BJ (cell line): ENCODE measurements around the gene PNPLA7. TPM values are rescaled to one million over a fixed set of nuclear protein-coding genes. Genes with fewer than 3 reads are reported as not detected.

Experiments used
- CTCF ChIA-PET: fragments of 350-600 bp; formaldehyde crosslinking; extraction: SDS; loops from one replicate; lab custom pipeline; 2021; ENCODE audit warnings: antibody characterized with exemption, inconsistent platforms; lab: Yijun Ruan, JAX
- POLR2A ChIA-PET: fragments of 300-600 bp; sonication (Branson Sonifier 250); formaldehyde crosslinking; extraction: SDS; loops from one replicate; lab custom pipeline; 2021; ENCODE audit warnings: antibody characterized with exemption; lab: Charles Lee
- DNase-seq: peaks from one replicate; pipeline ENCODE4 v3.0.0-alpha.2; 2011; ENCODE audit warnings: low read depth
- H3K27me3 ChIP-seq: 2 replicates; pipeline ENCODE4 v1.6.0; 2011; ENCODE audit warnings: low read length; ENCODE audit not compliant: control insufficient read depth, insufficient read depth
- H3K36me3 ChIP-seq: 2 replicates; pipeline ENCODE4 v1.5.1; 2011; ENCODE audit warnings: low read length; ENCODE audit not compliant: control insufficient read depth, insufficient read depth
- H3K4me3 ChIP-seq: 2 replicates; pipeline ENCODE4 v1.5.1; 2011; ENCODE audit warnings: low read depth, mild to moderate bottlenecking, control low read depth, low read length
- polyA plus RNA-seq: library from polyadenylated mRNA; depleted of rRNA; stranded (reverse); fragments of >200 nt; gene quantifications from 2 replicates; pipeline ENCODE4 v1.2.3, GENCODE V29; 2011
- TF ChIP-seq, protein P1 (sequence below): IDR thresholded peaks from 2 replicates; pipeline ENCODE4 v1.5.1; 2011; ENCODE audit warnings: low read depth, mild to moderate bottlenecking, control low read depth, inconsistent platforms, low read length, moderate library complexity; ENCODE audit not compliant: insufficient read depth

PNPLA7 gene
- polyA plus RNA-seq, 1 experiment = 0.63 TPM

GRCh38 chr9:137427454-137428310, 122.5 kb downstream of the PNPLA7 start:
- CTCF ChIA-PET = interaction anchor here (1.1 kb wide), 1 partner anchor 16 kb away, joined by 4 read pairs; no protein-coding TSS in a partner anchor
- no peak for DNase-seq
- Histone ChIP-seq H3K27me3 (no peaks in the 10 kb centered on the region), H3K4me3 (no peak overlapping the region), H3K36me3 (no peaks in the 10 kb centered on the region)
- TF ChIP-seq, protein P1, sequence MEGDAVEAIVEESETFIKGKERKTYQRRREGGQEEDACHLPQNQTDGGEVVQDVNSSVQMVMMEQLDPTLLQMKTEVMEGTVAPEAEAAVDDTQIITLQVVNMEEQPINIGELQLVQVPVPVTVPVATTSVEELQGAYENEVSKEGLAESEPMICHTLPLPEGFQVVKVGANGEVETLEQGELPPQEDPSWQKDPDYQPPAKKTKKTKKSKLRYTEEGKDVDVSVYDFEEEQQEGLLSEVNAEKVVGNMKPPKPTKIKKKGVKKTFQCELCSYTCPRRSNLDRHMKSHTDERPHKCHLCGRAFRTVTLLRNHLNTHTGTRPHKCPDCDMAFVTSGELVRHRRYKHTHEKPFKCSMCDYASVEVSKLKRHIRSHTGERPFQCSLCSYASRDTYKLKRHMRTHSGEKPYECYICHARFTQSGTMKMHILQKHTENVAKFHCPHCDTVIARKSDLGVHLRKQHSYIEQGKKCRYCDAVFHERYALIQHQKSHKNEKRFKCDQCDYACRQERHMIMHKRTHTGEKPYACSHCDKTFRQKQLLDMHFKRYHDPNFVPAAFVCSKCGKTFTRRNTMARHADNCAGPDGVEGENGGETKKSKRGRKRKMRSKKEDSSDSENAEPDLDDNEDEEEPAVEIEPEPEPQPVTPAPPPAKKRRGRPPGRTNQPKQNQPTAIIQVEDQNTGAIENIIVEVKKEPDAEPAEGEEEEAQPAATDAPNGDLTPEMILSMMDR = no peak
- POLR2A ChIA-PET = no interaction called here

DNA sequence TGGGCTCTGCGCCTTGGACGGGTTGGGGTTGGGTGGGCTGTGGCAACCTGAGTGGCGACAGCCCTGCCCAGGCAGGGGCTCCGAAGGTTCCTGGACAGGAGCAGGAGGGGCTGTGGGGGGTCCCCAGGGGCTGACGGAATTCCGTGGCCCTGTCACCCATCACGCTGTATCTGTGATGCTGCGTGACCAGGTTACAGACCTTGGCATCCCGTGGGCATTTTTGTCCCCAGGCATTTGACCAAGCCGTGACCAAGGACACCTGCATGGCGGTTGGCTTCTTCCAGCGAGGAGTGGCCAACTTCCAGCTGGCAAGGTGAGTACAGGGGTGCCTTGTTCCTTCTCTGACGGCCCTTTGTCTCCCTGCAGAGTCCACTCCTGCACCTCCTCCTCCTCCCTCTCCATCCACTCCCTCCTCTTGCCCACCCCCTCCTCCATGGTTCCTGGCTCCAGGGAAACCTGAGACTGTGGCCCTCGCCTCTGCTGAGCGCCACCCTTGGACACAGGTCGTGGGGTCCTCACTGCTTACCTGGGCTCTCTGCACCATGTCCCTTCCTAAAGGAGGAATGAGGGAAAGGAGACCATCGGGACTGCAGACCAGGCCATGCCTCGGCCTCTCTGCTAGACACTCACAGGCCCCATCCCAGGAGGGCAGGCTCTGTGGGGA, 124.1 kb downstream of the PNPLA7 start:
- TF ChIP-seq, protein P1 = no peak
- H3K27me3 ChIP-seq = no peaks in the 10 kb centered on the region
- ChIA-PET CTCF (no interaction called here), POLR2A (no interaction called here)
- DNase-seq = no peak
- no peaks in the 10 kb centered on the region for H3K36me3 ChIP-seq
- H3K4me3 ChIP-seq = no peak overlapping the region

- ChIA-PET POLR2A (no interaction called here), CTCF (interaction anchor here (0.6 to 3.8 kb wide), 16 partner anchors 8 to 146 kb away, joined by 3 to 27 read pairs (median 6); partner anchors contain the start of genes ENTPD8 and TOR4A)
- TF ChIP-seq, protein P1 = no peak
Measured at GRCh38 chr9:137423514-137424291, 126.5 kb downstream of the PNPLA7 start.

GRCh38 chr9:137422604-137423513, 127.3 kb downstream of the PNPLA7 start, which contains the start of the genes EXD3 and NOXA1:
EXD3 (minus strand) TSS chr9:137423162; CDS start chr9:137395357, 27,805 bp downstream.
NOXA1 (plus strand) TSS chr9:137423393; CDS start chr9:137423530, 137 bp downstream.
- TF ChIP-seq, protein P1 = peak; percentile 48
- H3K36me3 ChIP-seq = no peaks in the 10 kb centered on the region
- H3K4me3 ChIP-seq = peak within 1 kb of the TSS; percentile 73
- DNase-seq = peak; percentile 19
- CTCF ChIA-PET = interaction anchor here (0.5 to 3.8 kb wide), 26 partner anchors 8 to 186 kb away, joined by 3 to 27 read pairs (median 4); partner anchors contain the start of genes ENTPD8 and TOR4A
- POLR2A ChIA-PET = interaction anchor here (0.5 kb wide), 1 partner anchor 48 kb away, joined by 3 read pairs; no protein-coding TSS in a partner anchor
- no peaks in the 10 kb centered on the region for H3K27me3 ChIP-seq

More at GRCh38 chr9:137423514-137424291, 126.5 kb downstream of the PNPLA7 start:
- H3K4me3 ChIP-seq = peak overlapping the region; percentile 73
- DNase-seq = no peak
- H3K36me3 ChIP-seq = no peaks in the 10 kb centered on the region
- H3K27me3 ChIP-seq = no peaks in the 10 kb centered on the region
